T-helper 1 cell (primary cell): ENCODE measurements around the gene MAPKAP1.

ENCODE experiments used
- DNase-seq, 5 donors: peaks; one replicate each; pipeline ENCODE4 v3.0.0-alpha.2; 2012 to 2020

The MAPKAP1 gene

GRCh38 chr9:125508249-125508648, 198.8 kb downstream of the MAPKAP1 start:
- DNase-seq: no peak

- DNase-seq: no peak
Measured at GRCh38 chr9:125507226-125507625, 199.8 kb downstream of the MAPKAP1 start.

GRCh38 chr9:125505988-125506438, 201.0 kb downstream of the MAPKAP1 start:
- no peak for DNase-seq

- no peak for DNase-seq
Measured at GRCh38 chr9:125504616-125505015, 202.4 kb downstream of the MAPKAP1 start.

- DNase-seq: no peak
Measured at GRCh38 chr9:125497906-125498305, 209.1 kb downstream of the MAPKAP1 start.

- DNase-seq: no peak
Measured at GRCh38 chr9:125497478-125497877, 209.5 kb downstream of the MAPKAP1 start.

- DNase-seq: no peak
Measured at GRCh38 chr9:125496313-125496834, 210.6 kb downstream of the MAPKAP1 start.

GRCh38 chr9:125495172-125496119, 211.6 kb downstream of the MAPKAP1 start:
- DNase-seq: no peak

- no peak for DNase-seq
Measured at GRCh38 chr9:125494653-125494915, 212.4 kb downstream of the MAPKAP1 start.

GRCh38 chr9:125493881-125494652, 212.9 kb downstream of the MAPKAP1 start:
- no peak for DNase-seq

- DNase-seq: no peak
Measured at GRCh38 chr9:125493384-125493783, 213.6 kb downstream of the MAPKAP1 start.

GRCh38 chr9:125492719-125493118, 214.3 kb downstream of the MAPKAP1 start:
- no peak for DNase-seq

- no peak for DNase-seq
Measured at GRCh38 chr9:125487842-125488241, 219.2 kb downstream of the MAPKAP1 start.

- no peak for DNase-seq
Measured at GRCh38 chr9:125486576-125486975, 220.4 kb downstream of the MAPKAP1 start.

- no peak for DNase-seq
Measured at GRCh38 chr9:125486152-125486508, 220.9 kb downstream of the MAPKAP1 start.

GRCh38 chr9:125485471-125486151, 221.4 kb downstream of the MAPKAP1 start:
- DNase-seq: no peak

GRCh38 chr9:125484350-125485282, 222.4 kb downstream of the MAPKAP1 start:
- DNase-seq: no peak

- DNase-seq: no peak
Measured at GRCh38 chr9:125483697-125484096, 223.3 kb downstream of the MAPKAP1 start.

GRCh38 chr9:125479846-125480615, 227.0 kb downstream of the MAPKAP1 start:
- DNase-seq: no peak

- DNase-seq: no peak
Measured at GRCh38 chr9:125477089-125477544, 229.9 kb downstream of the MAPKAP1 start.

- no peak for DNase-seq
Measured at GRCh38 chr9:125476645-125477044, 230.4 kb downstream of the MAPKAP1 start.
